HT-29 (cell line): Measurements from ENCODE around the gene TRIM39. TPM values are rescaled to one million over a fixed set of nuclear protein-coding genes. Genes with fewer than 3 reads are reported as not detected.
A peak's percentile ranks its signal among the peaks of the same experiment; 100 is the strongest.
"Not testable (repeated sequence)": the region's sequence is repeated elsewhere in the genome, so short reads cannot be mapped to it uniquely, and the experiment has no call there.

Source experiments
- DNase-seq: peaks from one replicate; pipeline ENCODE4 v3.0.0-alpha.2; 2015; ENCODE audit warnings: low spot score
- total RNA-seq: library from RNA; depleted of rRNA; stranded (reverse); fragments of >200 nt; shearing (Covaris generic); gene quantifications from 2 replicates; pipeline ENCODE4 v1.2.3, GENCODE V29; 2014; rRNA removed

Gene TRIM39
- 13.6 and 15.0 TPM in 2 replicates for total RNA-seq

DNA sequence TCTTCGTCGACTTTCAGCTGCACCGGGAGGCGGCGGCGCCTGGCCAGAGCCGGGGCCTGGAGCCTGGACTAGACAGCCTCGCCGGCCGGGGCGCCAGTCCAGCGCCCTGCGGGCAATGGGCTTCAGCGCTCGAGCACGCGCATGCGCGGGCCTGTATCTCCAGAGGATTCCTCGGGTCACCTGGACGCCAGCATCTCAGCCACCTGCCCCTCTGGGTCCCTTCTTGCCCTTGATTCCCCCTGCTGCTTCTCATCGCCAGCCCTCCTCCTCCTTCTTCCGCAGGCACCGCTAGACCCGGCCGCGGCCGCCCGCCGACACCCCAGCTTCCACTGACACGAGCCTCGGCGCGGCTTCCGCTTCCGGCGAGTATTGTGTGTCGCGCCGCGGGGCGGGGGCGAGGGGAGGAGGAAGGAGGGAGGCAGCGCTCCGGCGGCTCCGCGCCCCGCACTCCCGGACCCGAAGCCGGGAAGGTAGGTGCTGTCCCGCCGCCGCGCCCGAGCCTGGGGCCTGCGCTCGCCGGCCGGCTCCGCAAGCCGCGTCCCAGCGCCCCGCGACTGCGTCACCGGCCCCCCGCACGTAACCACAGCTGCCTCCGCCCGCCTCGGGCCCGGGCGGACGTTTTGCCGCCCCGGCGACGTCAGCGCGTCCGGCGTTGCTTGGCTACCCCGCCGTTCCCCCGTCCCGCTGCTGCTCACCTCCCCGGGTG lies at the start of gene TRIM39:
TSS of gene TRIM39 (plus strand) at position 402 of the 706 bp plus-strand sequence. CDS start 2,391 bp downstream, outside the sequence.
- peak; percentile 86 for DNase-seq

- not testable (repeated sequence) for DNase-seq
Observed at GRCh38 chr6:30280988-30281387, 45.7 kb upstream of the TRIM39 start.

GRCh38 chr6:30282522-30282921 lies 44.2 kb upstream of the TRIM39 start:
- no peak for DNase-seq

- no peak for DNase-seq
Observed at GRCh38 chr6:30283761-30284160, 43.0 kb upstream of the TRIM39 start.

- DNase-seq: no peak
Observed at GRCh38 chr6:30287139-30287538, 39.6 kb upstream of the TRIM39 start.

DNA sequence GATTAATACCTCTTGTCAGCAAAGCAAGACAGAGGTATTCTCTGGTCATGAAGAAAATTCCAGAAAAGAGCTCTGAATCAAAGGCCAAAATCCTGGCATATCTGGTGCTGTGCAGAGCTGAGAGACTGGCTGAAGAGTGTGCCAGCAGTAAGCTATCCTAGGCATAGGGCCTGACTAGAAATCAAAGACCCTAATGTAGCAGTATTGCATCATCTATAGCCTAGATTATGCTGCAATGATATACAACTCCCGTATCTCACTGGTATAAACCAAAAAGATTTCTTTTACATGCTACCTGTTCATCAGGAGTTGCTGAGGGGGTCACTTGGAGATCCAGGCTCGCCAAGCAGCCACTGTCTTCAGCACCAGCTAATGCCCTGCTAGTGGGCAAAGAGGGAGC lies 30.9 kb upstream of the TRIM39 start:
- DNase-seq: no peak

- no peak for DNase-seq
Observed at GRCh38 chr6:30304002-30304401, 22.7 kb upstream of the TRIM39 start.

GRCh38 chr6:30311101-30311500 lies 15.6 kb upstream of the TRIM39 start:
- DNase-seq: no peak

GRCh38 chr6:30311671-30312070 lies 15.1 kb upstream of the TRIM39 start:
- DNase-seq: no peak

GRCh38 chr6:30312266-30312665 lies 14.5 kb upstream of the TRIM39 start:
- DNase-seq: no peak

- no peak for DNase-seq
Observed at GRCh38 chr6:30312676-30313321, 13.9 kb upstream of the TRIM39 start.

GRCh38 chr6:30315156-30315555 lies 11.6 kb upstream of the TRIM39 start:
- DNase-seq: no peak

- DNase-seq: no peak
Observed at GRCh38 chr6:30317913-30318589, 8.7 kb upstream of the TRIM39 start.

GRCh38 chr6:30319146-30319835 lies 7.4 kb upstream of the TRIM39 start:
- no peak for DNase-seq

DNA sequence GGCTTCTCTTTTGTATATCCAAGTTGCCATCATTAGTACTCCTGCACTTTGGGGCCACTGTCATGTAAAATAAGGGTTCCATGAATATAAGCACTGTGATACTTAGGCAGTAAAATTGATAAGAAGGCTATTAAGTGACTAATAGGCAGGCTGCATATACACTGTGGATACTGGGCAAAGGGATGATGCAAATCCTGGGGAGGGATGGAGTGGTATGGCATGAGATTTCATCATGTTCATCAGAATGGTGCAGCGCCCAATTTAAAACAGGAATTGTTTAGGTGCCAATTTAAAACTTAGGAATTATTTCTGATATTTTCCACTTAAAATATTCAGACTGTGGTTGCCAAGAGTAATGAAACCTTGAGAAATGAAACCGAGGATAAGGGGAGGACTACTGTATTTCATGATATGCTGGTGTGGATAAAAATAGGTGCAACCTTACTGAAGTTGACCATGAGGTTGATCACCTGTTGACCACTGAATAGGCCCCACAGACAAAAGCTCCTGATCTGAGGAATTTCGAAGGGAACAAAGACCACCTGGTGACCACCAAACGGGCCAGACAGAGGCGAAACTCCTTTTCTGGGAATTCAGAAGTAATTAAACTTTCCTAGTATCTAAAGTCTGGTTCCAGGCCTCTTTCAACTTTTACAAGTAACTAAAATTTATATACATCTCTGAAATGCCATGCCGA lies 4.9 kb upstream of the TRIM39 start:
- DNase-seq: no peak

GRCh38 chr6:30322527-30323501 lies 3.9 kb upstream of the TRIM39 start:
- no peak for DNase-seq

GRCh38 chr6:30323806-30324205 lies 2.9 kb upstream of the TRIM39 start:
- DNase-seq: no peak

DNA sequence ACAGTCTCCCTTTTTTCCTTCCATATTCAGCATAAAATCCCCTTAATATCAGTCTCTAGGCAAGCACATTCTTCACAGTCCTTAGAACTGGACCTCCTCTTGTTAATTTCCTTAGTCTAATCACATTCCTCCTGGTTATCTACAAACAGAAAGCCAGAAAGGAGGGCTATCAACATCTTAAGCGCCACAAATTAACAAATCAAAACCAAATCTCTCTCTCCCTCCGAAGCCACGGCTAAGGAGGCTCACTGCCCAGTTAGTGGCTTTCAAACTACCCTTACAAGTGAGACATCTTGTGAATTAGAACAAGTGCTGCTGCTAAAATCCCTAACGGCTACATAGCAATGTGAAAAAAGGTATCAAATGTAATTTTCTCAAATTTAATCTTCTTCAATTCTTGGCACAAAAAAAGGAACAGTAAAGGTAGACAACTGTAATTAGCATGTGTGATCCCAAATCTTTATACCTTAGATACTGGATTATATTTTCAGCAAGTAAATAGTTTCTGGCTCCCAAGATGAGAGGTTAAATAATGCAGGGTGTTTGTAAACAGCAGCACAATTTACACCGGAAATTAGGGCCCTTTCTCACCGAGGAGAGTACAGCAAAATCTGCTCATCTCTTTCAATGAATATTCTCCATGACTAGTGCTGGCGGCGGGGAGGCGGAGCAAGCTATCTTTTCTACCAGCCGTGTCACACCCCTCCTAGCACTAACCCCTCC lies 1.4 kb upstream of the TRIM39 start:
- DNase-seq: peak; percentile 5

DNA sequence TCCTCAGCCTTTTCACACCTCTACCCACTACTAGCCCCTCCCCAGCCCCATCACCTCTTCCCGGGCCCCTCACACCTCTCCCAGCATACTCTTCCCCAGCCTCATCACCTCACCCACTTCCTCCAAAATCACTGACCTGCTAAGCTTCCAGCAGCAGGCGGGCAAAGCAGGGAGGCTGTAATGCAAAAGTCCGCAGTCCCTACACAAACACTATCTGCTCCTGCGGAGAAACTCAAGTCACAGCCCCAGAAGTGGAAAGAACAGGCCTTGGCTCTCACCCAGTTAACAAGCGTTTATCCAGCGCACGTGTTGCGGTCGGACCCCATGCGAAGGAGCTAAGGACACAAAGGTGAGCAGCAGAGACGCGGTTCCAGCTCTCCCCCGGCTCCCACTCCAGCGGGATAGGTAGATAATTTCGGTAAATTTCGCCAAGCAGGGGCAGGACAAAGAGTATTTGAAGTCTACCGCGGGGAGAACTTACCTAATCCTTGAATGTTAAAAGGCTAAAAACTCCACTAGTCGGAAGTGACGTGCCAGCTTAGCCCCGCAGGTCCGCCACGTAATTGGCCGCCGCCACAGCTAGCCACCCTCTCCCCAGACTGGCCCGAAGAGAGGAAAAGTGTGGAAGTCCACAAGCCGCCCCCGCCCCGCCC lies 728 bp upstream of the TRIM39 start:
- peak; percentile 71 for DNase-seq
